Activated naive CD4-positive, alpha-beta T cell treated with anti-CD3 and anti-CD28 coated beads, Interleukin-2, amount 50 U/mL, for 16 hours (primary cell): ENCODE data around the gene FHIP2A.

Experiments
- DNase-seq: peaks from one replicate; pipeline ENCODE4 v3.0.0-alpha.2; 2020

The FHIP2A gene

GRCh38 chr10:114857922-114858629 is 36.5 kb downstream of the FHIP2A start:
- no peak for DNase-seq

GRCh38 chr10:114859222-114859621 is 37.6 kb downstream of the FHIP2A start:
- no peak for DNase-seq

GRCh38 chr10:114862456-114862855 is 40.9 kb downstream of the FHIP2A start:
- no peak for DNase-seq

GRCh38 chr10:114867365-114867764 is 45.8 kb downstream of the FHIP2A start:
- no peak for DNase-seq

- DNase-seq: no peak
Observed at GRCh38 chr10:114868870-114869519, 47.4 kb downstream of the FHIP2A start.

- DNase-seq: no peak
Observed at GRCh38 chr10:114869520-114869892, 47.9 kb downstream of the FHIP2A start.

- DNase-seq: no peak
Observed at GRCh38 chr10:114870486-114870885, 48.9 kb downstream of the FHIP2A start.

- DNase-seq: no peak
Observed at GRCh38 chr10:114871379-114871778, 49.8 kb downstream of the FHIP2A start.
